ENCODE results near the gene ATP13A3.

The ATP13A3 gene

DNA sequence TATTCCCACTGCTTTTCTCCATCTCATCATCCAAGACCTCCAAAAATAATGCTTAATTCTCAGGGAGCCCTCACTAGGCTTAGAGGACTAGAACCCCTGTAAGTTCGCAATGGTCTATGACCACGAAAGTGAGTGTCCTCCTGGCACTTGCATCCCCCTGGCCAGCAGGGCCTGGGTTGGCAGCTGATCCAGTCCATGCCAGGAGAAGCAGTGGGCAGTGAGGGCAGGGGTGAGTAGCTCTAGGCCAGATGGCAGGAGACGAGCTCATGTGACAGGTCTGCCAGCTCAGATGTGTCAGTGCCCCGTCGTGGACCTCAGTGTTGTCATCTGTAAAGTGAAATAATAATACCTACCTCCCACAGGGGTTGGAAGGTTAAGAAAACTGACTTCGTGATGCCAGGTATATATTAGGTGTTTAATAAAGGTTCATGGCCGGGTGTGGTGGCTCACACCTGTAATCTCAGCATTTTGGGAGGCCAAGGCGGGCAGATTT lies 98.8 kb downstream of the ATP13A3 start:
- peak; percentile 36 for DNase-seq

DNA sequence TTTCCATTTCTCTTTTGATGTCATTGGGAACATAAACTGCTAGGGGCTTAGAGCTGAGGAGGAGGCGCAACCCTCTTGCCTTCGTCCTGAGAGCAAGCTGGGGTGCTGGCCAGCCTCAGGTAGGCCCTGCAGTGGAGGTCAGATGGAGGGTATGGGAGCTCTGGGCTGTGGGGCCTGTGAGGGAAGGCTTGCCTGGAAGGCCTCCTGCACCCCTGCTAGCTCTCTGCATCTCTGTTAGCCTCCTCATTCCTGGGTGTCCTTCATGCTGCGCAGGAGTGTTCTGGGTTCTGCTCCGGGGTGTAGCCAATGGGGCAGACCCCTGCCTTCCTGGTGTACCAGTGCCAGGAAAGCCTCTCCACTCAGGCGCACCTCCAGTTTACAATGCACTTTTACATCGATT lies 99.5 kb downstream of the ATP13A3 start:
- peak; percentile 36 for DNase-seq

DNA sequence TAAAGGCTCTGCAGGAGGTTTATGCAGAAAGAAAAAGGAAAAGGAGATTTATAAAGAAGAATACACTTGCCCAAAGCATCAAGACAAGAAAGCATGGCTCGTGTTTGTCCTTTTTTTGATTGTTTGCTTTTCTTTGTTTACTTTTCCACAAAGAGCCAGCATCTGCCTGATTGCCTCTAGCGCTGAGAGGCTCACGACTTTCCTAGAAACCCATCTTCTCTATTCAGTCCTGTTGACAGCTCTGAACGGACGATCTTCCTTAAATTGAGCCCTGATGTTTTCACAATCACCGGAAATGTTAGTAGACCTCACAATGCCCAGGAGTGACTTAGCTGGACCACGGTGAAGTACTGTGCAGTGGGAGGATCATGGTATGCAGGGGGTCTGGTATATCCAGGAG lies 100.2 kb downstream of the ATP13A3 start:
- DNase-seq, result no peak

DNA sequence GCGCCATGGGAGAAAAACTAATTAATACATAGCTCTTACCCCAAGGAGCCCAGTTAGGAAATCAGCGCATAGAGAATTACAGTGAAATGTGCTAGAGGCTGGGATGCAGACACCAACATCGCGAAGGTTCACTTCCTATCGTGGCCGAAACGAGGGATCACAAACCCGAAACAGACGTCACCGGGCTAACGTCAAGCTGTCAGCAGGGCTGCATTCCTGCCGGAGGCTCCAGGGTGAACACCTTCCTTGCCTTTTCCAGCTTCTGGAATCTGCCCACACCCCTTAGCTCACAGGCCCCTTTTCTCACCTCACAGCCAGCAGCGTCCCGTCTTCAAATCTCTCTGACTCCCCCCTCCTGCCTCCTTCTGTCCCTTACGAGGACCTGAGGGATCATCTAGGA lies 100.7 kb downstream of the ATP13A3 start:
- peak; percentile 36 for DNase-seq

DNA sequence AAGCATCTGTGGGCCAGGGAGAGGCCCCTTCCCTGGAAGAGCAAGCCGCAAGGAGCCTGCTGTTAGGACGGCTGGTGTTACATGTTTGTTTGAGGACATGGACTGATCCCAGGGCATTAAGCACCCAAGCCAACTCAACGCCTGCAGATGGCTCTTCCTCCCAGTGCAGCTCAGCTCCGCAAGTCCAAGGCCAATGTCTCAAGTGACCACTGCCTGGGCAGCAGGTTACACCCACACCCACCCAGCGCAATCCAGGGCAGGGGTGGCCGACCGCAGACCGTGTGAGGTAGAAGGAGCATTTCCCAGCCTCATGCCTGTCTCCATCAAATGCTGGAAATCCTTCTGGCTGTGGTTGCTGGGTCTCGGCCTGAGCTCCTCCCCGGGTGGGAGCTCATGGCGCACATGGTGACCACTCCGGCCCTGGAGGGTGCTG lies 102.2 kb downstream of the ATP13A3 start:
- DNase-seq, result no peak

- DNase-seq, result no peak
These were observed 102.6 kb downstream of the ATP13A3 start for GRCh38 chr3:194384156-194384555.

DNA sequence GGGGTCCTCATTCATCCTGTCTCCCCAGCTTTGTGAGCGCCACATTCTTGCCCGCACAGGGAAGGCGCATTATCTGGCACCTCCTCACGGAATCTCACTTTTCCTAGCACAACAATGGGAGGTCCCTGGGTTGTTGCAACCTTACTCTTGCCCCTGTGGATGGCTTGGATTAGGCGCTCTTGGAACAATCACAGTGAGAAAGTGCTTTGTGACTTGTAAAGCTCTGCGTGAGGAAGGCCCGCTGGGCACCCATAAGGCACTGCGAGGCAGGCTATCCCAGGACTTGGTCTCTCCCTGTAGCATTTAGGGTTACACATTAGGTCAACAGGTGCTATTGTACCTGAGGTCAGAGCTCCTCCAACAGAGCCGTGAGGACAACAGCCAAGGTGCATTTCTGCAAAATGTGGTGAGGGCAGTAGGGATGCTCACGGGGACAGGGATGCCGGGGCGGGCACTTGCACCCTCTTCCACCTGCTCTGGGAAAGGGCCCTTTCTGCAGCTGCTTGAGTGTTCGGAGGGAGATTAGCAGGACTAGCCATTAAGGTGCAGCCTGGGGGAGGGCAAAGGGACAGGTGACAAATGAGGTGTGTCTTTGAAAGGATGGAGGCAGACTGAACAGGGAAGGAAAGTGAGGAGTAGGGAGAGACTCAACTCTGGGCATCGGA lies 103.4 kb downstream of the ATP13A3 start:
- no peak for DNase-seq

DNA sequence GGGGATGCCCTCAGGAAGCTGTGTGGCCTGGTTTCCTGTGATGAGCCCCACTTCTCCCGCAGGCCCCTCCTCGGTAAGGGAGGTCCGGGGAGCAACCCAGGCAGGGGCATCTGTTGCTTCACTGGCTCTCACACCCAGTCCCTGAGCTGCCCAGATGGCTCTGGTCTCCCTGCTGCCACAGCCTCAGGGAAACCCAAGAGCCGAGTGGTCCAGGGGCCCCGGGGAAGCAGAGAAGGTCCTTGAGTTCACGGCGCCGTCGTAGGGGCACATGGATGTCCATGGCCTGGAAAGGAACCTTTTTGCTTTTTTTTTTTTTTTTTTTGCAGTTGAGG lies 103.9 kb downstream of the ATP13A3 start:
- no peak for DNase-seq

DNA sequence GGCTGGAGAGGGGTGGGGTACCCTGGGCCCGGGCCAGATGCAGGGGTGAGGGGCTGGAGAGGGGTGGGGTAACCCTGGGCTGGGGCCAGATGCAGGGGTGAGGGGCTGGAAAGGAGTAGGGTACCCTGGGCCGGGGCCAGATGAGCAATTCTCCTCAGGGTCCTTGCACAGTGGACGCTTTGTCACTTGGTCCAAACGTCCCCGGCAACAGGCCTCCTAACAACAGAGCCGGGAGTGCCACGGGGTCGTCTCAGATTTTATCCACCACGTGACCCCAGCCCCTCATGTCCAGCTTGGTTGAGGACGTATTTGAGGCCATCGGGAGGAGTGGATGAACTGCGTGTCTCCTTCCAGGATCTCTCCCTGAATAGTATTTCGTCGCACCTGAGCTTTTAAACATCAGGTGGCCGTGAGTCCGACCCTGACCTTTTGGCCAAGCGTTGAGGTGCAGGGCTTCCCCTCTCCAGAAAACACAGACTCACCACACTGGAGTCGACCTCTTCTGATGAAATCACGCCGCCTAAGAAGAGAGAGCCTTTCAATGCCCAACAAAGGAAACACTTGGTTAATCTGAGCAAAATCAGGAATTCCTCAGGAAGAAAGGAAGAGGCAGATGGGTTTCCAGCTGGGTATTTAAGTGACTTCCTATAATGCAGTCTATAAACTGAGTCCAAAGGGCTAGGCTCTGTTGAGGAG lies 104.5 kb downstream of the ATP13A3 start:
- no peak for DNase-seq

DNA sequence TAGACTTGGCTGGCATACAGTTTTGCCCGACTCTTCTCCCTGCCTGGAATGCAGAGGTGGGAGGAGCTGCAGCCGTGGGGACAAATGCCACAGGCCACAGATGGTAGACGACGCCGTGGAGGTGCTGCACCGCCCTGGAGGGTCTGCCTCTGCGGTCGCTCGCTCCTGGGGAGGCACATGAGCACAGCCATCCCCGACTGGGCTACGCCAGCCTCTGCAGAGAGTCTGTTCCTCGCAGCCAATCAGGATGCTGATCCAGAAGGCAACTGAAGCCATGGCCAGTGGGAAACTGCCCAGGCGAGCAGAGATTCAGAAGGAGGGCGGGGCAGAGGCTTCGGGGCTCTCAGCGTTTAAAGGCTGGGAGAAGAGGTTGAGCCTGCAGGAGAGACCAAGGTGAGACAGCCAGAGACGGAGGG lies 105.3 kb downstream of the ATP13A3 start:
- DNase-seq, result no peak

DNA sequence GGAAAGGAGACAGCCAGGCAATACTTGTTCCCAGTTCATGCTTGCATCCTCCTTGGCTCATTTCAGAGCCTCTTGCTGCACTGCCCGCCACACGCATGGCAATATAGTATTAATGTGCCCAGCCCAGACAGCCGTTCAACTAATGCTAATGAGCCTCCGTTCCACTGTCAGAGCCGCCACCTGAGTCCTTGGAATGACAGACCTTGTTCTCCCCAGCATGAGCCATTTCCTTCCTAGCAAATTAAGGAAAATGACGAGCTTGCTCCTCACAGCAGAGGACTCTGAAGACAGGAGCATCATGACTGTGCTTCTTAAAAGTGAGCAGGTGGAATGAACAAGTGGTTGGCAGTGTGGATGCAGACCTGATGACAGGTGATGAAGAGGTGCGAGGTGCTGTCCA lies 106.5 kb downstream of the ATP13A3 start:
- DNase-seq, result no peak

DNA sequence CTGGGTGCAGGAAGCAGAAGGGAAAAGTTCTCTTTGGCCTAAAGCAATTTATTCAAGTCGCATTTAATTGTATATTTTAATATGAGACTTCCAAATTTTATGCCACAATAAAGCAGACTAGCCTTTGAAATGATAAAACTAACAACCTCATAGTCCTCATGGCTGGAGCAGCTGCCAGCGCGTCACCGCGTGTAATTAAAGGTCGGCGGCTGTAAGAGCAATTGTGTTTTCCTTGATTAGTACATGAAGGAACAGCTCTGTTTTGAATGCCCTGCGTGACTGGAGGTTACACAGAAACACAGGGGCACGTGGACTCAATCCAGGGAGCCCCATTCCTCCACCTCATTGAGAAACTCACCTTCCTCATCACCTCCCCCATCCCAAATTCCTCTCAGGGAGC lies 107.2 kb downstream of the ATP13A3 start:
- no peak for DNase-seq

DNA sequence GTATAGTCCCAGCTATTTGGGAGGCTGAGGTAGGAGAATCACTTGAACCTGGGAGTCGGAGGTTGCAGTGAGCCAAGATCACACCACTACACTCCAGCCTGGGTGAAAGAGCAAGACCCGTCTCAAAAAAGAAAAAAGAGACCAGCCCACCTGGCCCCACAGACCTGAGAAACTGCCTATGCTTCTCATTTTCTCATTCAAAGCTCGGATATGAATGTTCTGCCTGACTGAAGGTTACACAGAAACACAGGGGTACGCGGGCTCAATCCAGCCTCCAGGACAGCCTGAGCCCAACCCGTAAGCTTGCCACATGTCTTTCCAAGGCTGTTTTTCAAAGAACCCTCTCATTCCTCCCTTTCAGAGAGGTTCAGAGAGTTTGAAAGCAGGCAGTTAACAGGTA lies 107.6 kb downstream of the ATP13A3 start:
- no peak for DNase-seq

- no peak for DNase-seq
These were observed 109.1 kb downstream of the ATP13A3 start for GRCh38 chr3:194377708-194378107.

DNA sequence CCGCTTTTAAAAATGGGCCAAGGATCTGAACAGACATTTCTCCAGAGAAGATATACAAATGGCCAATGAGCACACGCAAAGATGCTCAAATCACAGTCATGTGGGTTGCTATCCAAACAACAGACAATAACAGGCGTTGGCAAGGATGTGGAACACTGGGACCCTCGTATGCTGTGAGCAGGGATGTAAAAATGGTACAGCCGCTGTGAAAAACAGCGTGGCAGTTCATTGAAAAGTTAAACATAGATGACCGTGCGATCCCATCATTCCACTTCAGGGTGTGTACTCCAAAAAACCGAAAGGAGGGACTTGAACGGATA lies 110.6 kb downstream of the ATP13A3 start:
- DNase-seq, result no peak

GRCh38 chr3:194375473-194376240 lies 111.1 kb downstream of the ATP13A3 start:
- DNase-seq, result no peak

- DNase-seq, result no peak
These were observed 111.9 kb downstream of the ATP13A3 start for GRCh38 chr3:194374935-194375334.

- DNase-seq, result no peak
These were observed 112.9 kb downstream of the ATP13A3 start for GRCh38 chr3:194373899-194374298.

- DNase-seq, result no peak
These were observed 113.8 kb downstream of the ATP13A3 start for GRCh38 chr3:194373028-194373427.

- DNase-seq, result no peak
These were observed 116.0 kb downstream of the ATP13A3 start for GRCh38 chr3:194370753-194371152.

DNA sequence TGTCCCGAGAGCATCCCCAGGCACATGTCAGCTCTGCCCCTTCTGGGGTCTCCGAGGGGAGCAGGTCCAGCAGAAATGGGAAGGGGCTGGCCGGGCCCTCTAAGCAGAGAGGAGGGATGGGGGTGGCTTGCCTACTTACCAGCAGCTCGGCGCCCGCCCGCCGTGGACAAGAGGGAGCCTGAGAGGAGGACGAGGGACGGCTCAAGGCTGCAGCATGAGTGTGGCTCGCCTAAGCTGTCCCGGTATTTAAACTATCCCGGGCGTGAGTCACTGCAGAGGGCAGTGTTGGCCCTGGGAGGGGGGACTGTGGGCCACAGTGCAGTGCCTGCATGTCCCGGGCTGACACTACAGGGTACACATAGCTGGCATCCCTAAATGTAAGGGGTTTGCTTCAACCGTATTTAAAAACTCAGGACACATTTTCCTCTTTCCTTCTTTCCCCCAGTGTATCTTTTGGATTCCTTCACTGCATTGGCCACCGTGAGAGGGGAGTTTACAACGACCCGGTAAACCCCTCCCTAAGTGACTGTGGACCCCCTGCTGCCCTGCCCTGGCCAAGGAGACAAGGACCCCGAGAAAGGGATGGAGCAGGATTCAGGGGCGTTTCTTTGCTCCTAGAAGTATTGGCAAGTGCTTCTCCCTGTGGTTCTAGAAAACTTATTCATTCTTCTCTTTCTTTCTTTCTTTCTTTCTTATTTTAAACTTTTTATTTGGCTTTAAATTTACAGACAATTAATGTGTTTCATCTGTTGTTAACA lies 117.1 kb downstream of the ATP13A3 start, which contains the start of gene LRRC15:
LRRC15 (minus strand) TSS at position 222 of the 758 bp plus-strand sequence. CDS start 8,700 bp downstream, outside the sequence.
- no peak for DNase-seq

GRCh38 chr3:194368918-194369317 lies 117.9 kb downstream of the ATP13A3 start:
- DNase-seq, result no peak

All from activated CD8-positive, alpha-beta memory T cell treated with anti-CD3 and anti-CD28 coated beads, Interleukin-2, amount 50 U/mL, for 48 hours (primary cell).